Measurements from ENCODE around the gene CDKN3.

GRCh38 chr14:54411371-54411770 is 14.6 kb downstream of the CDKN3 start:
- no peak for TF ChIP-seq POLR2A (IDR thresholded peaks at IDR 0.05; ENCODE audit: low read depth, low read length)
- no peak for TF ChIP-seq SPI1 (IDR thresholded peaks at IDR 0.05; ENCODE audit: low read depth, low read length)
- no peak for TF ChIP-seq TAF1 (IDR thresholded peaks at IDR 0.05; ENCODE audit: low read depth, low read length)
- no peak for TF ChIP-seq PAX5 (IDR thresholded peaks at IDR 0.05; ENCODE audit: insufficient read depth, low read length, severe bottlenecking)
- TF ChIP-seq POLR2AphosphoS5 (IDR thresholded peaks at IDR 0.05; ENCODE audit: low read depth, low read length), result no peak
- no peak for TF ChIP-seq POU2F2 (IDR thresholded peaks at IDR 0.05; ENCODE audit: low read depth, low read length)

Data from GM12891 (cell line).